C1 segment of cervical spinal cord (tissue), 14 donors: ENCODE results near the gene C1QTNF4.
"Not testable (repeated sequence)": the region's sequence is repeated elsewhere in the genome, so short reads cannot be mapped to it uniquely, and the experiment has no call there.

Experiments
- DNase-seq, 14 donors: peaks; one replicate each; lab custom pipeline; 2025; lab: John Stamatoyannopoulos, UW

The C1QTNF4 gene

GRCh38 chr11:47593934-47594855, at the start of gene C1QTNF4:
TSS of gene C1QTNF4 (minus strand) at chr11:47594411. CDS start at chr11:47590810, 3,601 bp downstream.
- DNase-seq, result peak in 2 of 14 donors; percentile 29 to 35

- peak; percentile 71 to 97 (median 95) for DNase-seq
Observed at GRCh38 chr11:47642099-47642855, 48.1 kb upstream of the C1QTNF4 start, which contains the start of gene MTCH2. TSS of gene MTCH2 (minus strand) at chr11:47642559. CDS start at chr11:47642465, 94 bp downstream.

- peak in 8 of 14 donors; percentile 17 to 60 (median 38) for DNase-seq
Observed at GRCh38 chr11:47641600-47642098, 47.4 kb upstream of the C1QTNF4 start.

GRCh38 chr11:47640506-47640905, 46.3 kb upstream of the C1QTNF4 start:
- not testable (repeated sequence) for DNase-seq

- DNase-seq, result not testable (repeated sequence)
Observed at GRCh38 chr11:47636331-47636730, 42.1 kb upstream of the C1QTNF4 start.

- no peak for DNase-seq
Observed at GRCh38 chr11:47631473-47631872, 37.3 kb upstream of the C1QTNF4 start.

GRCh38 chr11:47628026-47628425, 33.8 kb upstream of the C1QTNF4 start:
- no peak for DNase-seq

- DNase-seq, result no peak
Observed at GRCh38 chr11:47626234-47626633, 32.0 kb upstream of the C1QTNF4 start.

- no peak for DNase-seq
Observed at GRCh38 chr11:47620836-47621378, 26.7 kb upstream of the C1QTNF4 start.

- no peak for DNase-seq
Observed at GRCh38 chr11:47617417-47617809, 23.2 kb upstream of the C1QTNF4 start.

GRCh38 chr11:47616726-47617416, 22.7 kb upstream of the C1QTNF4 start:
- peak in 3 of 14 donors; percentile 10 to 58 (median 28) for DNase-seq

- no peak for DNase-seq
Observed at GRCh38 chr11:47615249-47615648, 21.0 kb upstream of the C1QTNF4 start.

GRCh38 chr11:47611348-47611794, 17.2 kb upstream of the C1QTNF4 start:
- peak in 2 of 14 donors; percentile 20 to 42 for DNase-seq

GRCh38 chr11:47609675-47610074, 15.5 kb upstream of the C1QTNF4 start:
- no peak for DNase-seq

GRCh38 chr11:47607380-47607779, 13.2 kb upstream of the C1QTNF4 start:
- peak in 1 of 14 donors; percentile 37 for DNase-seq

GRCh38 chr11:47606731-47607130, 12.5 kb upstream of the C1QTNF4 start:
- no peak for DNase-seq

- no peak for DNase-seq
Observed at GRCh38 chr11:47605921-47606320, 11.7 kb upstream of the C1QTNF4 start.

GRCh38 chr11:47603295-47603694, 9.1 kb upstream of the C1QTNF4 start:
- DNase-seq, result no peak

GRCh38 chr11:47599902-47600301, 5.7 kb upstream of the C1QTNF4 start:
- DNase-seq, result peak in 1 of 14 donors; percentile 51

- DNase-seq, result no peak
Observed at GRCh38 chr11:47595967-47596366, 1.8 kb upstream of the C1QTNF4 start.

- DNase-seq, result peak in 7 of 14 donors; percentile 23 to 70 (median 36)
Observed at GRCh38 chr11:47595029-47595428, 818 bp upstream of the C1QTNF4 start.
